Activated naive CD4-positive, alpha-beta T cell treated with anti-CD3 and anti-CD28 coated beads, Interleukin-2, amount 50 U/mL, for 72 hours (primary cell): Measurements from ENCODE around the gene IMPDH2. TPM values are rescaled to one million over a fixed set of nuclear protein-coding genes. Genes with fewer than 3 reads are reported as not detected.
A peak's percentile ranks its signal among the peaks of the same experiment; 100 is the strongest.

Experiments
- ATAC-seq, 2 donors: fragments of 150-1000 bp; cut with Tn5 transposase; 2 replicates each; pipeline ENCODE4 v1.10.0; 2021; ENCODE audit warnings: mild to moderate bottlenecking in 2 of 2, moderate library complexity in 2 of 2
- DNase-seq, 2 donors: peaks; one replicate each; pipeline ENCODE4 v3.0.0; 2021 to 2022; ENCODE audit warnings: low spot score in 2 of 2
- H3K27ac Mint-ChIP-seq, 2 donors: one replicate each; pipeline ENCODE4 v1.8.0; 2022; ENCODE audit warnings: mild to moderate bottlenecking in 2 of 2, mixed read lengths in 2 of 2
- H3K36me3 Mint-ChIP-seq, 2 donors: one replicate each; pipeline ENCODE4 v1.8.0; 2022; ENCODE audit warnings: mixed read lengths in 2 of 2
- H3K9me3 Mint-ChIP-seq, 2 donors: one replicate each; pipeline ENCODE4 v1.8.0; 2022; ENCODE audit warnings: mixed read lengths in 2 of 2
- total RNA-seq, 2 donors: library from RNA; stranded (reverse); gene quantifications; one replicate each; pipeline ENCODE4 v1.2.3, GENCODE V29; 2022

IMPDH2 gene
- total RNA-seq, 2 donors from 2014 or later = 538 to 637 TPM

DNA sequence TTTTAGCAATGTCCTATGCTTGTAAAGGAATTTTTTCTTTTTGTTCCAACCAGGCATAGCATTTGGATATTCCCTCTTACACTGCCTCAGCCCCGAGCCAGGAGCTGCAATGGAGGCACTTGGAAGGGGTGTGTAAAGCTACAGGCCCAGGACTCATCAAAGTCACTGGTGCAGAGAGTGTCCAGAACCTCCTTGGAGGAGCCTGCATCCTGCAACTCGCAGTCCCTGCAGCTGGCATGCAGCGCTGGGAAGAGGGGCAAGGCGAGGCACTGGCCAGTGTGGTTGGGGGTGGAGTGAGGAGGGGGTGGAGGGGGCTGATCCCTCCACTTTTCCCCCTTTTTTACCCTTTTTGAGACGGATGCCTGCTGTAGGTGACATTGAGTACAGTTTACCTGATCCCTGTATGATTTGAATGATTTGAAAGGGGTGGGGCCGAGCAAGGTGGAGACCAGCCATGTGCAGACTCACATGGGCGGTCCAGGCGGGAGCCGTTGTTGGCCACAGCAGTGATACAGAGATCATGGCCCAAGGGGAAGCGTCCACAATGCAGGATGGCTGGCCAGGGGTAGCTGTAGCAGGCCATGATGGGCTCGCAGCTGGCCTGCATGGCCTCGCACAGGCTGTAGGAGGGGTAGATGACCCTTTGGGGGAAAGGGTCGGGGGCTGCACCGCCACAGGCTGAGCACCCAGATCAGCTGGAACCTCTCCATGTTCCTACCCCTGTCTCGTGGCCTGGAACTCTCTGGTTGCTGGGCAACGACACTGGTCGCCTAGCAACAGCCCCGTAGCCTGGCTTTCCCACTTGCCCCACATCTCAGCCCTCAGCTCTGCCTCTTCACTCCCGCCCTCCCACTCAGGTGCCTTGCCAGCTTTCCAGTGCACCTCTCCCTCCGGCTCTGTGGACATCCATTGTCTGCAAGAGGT, 31.2 kb downstream of the IMPDH2 start:
- ATAC-seq (no peak), DNase-seq (no peak)
- no peak overlapping the region for H3K27ac Mint-ChIP-seq
- H3K36me3 Mint-ChIP-seq = no peaks in the 10 kb centered on the region
- H3K9me3 Mint-ChIP-seq = no peaks in the 10 kb centered on the region

DNA sequence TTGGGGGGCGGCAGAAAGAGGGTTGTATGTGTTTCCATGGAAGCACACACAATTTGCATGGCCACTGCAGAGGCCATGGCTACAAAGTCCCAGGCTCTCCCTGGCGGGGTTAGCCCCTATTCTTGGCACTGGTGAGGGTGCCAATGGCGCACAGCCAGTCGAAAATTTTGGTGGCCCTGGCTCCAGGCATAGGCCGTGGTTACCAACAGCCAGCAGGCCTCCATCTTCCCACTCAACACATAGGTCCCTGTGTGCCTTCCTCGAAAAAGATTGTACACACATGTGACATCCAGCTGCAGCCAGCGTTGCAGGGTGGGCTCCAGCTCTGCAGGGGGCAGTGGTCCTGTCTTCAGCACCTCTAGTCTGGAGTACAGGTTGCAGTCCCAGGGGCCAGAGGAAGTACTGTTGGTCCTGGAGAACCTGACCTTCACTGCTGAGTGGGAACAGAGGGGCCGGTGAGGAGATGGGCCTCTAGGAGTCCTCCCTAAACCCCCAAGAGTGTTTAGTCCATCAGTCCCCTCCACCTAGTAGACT, 32.0 kb downstream of the IMPDH2 start:
- DNase-seq (no peak), ATAC-seq (no peak)
- peaks cover 0 to under 1% of the 10 kb centered on the region in 2 donors for H3K36me3 Mint-ChIP-seq
- H3K9me3 Mint-ChIP-seq = no peaks in the 10 kb centered on the region
- peak overlapping the region in 1 of 2 donors; percentile 18 for H3K27ac Mint-ChIP-seq

GRCh38 chr3:48996640-48997039, 32.6 kb downstream of the IMPDH2 start:
- ATAC-seq (no peak), DNase-seq (no peak)
- H3K9me3 Mint-ChIP-seq = no peaks in the 10 kb centered on the region
- peaks cover 0 to 5% of the 10 kb centered on the region in 2 donors for H3K36me3 Mint-ChIP-seq
- peak overlapping the region in 1 of 2 donors; percentile 18 for H3K27ac Mint-ChIP-seq

- Mint-ChIP-seq H3K9me3 (no peaks in the 10 kb centered on the region), H3K36me3 (peaks cover 13 to 16% of the 10 kb centered on the region in 2 donors), H3K27ac (peak overlapping the region; percentile 51 to 61)
- no peak for DNase-seq
- no peak for ATAC-seq
Observed at GRCh38 chr3:48993834-48994233, 35.4 kb downstream of the IMPDH2 start.

DNA sequence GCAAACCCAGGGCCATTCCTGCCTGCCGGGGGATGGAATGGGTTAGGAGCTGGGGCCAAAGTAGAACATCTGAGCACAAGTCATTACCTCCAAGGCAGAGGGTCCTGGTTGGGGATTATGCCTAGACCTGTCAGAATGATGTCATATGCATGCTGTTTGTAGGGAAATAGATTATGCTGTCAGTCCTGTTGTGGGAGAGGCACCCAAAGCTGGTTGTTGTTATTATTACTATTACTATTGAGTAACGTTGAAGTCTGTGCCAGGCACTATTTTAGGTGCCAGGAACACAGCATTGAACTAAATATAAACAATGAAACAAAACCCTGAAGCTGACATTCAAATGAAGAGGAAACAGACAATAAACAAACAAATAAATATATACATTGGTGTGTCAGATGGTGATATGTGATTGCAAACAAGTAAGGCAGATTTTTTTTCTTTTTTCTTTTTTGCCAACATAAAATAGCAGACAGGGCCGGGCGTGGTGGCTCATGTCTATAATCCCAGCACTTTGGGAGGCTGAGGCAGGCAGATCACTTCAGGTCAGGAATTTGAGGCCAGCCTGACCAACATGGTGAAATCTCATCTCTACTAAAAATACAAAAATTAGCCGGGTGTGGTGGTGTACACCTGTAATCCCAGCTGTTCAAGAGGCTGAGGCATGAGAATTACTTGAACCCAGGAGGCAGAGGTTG, 37.2 kb downstream of the IMPDH2 start:
- no peak for DNase-seq
- H3K27ac Mint-ChIP-seq = peak overlapping the region; percentile 36 to 94
- H3K9me3 Mint-ChIP-seq = no peaks in the 10 kb centered on the region
- peaks cover 13 to 16% of the 10 kb centered on the region in 2 donors for H3K36me3 Mint-ChIP-seq
- no peak for ATAC-seq

DNA sequence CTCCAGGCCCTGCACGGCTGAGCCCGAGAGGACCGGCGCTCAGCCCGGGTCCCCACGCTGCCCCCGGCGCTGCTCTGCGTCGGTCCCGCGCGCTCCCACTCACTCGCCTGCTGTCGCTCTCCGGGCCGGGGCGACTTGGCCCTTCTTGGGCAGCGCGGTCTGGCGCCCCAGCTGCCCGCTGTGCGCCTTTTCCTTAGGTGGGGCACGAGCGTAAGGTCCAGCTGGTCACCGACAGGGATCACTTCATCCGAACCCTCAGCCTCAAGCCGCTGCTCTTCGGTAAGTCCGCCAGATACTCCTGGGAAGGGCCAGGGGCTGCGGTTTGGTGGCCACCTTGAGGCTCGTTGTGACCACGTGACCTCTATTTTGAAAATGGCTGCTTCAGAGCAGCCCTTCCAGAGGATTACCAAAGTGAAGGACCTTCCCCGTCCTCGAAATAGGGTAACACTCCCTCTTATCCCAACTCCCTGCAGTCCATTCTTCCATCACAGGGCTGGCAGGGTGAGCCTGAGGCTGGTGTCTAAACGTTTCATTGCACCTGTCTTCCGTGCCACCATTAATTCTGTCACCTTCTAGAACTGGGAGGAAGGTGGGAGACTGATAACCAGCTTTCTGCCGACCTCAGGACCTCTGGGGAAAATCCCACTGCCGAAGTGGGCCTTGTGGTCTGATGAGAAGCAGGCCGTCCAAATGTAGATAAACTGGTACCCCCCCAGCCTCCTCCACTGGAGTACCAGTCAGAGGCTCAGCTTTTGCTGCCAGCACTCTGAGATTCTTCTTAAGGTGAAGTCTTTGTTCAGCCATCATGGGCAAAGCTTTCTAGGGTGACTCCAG, 38.3 kb downstream of the IMPDH2 start:
- peak; percentile 16 to 42 for ATAC-seq
- H3K36me3 Mint-ChIP-seq = peaks cover 13 to 16% of the 10 kb centered on the region in 2 donors
- peak overlapping the region; percentile 91 to 94 for H3K27ac Mint-ChIP-seq
- no peaks in the 10 kb centered on the region for H3K9me3 Mint-ChIP-seq
- DNase-seq = no peak

DNA sequence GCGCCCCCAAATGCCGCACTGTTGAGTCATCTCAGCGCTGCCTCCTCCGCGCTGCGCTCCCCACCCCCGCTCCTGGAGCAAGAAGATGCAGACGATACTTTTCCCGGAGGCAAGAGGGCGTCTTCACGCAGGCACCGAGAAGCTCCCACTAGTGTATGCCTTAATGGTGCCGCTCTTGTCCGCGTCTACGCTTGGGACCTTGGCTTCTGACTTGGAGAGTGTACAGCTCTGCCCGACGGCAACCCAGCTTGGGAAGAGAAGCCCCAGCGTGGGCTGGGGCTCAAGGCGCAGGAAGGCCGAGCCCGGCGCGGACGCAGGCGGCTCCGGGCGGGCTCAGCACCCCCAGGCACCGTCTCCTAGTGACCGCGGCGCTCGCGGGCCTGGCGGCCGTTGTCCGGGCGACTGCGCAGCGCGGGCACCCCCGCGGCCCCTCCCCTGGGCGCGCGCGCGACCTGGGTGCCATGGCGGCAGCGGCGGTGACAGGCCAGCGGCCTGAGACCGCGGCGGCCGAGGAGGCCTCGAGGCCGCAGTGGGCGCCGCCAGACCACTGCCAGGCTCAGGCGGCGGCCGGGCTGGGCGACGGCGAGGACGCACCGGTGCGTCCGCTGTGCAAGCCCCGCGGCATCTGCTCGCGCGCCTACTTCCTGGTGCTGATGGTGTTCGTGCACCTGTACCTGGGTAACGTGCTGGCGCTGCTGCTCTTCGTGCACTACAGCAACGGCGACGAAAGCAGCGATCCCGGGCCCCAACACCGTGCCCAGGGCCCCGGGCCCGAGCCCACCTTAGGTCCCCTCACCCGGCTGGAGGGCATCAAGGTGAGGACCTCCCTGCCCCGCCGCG, 39.2 kb downstream of the IMPDH2 start, which contains the start of gene P4HTM:
TSS of gene P4HTM (plus strand) at position 446 of the 840 bp plus-strand sequence. CDS start at position 462, 16 bp downstream.
- DNase-seq (peak; percentile 76 to 84), ATAC-seq (peak; percentile 77 to 83)
- H3K9me3 Mint-ChIP-seq = no peaks in the 10 kb centered on the region
- H3K36me3 Mint-ChIP-seq = peaks cover 13 to 16% of the 10 kb centered on the region in 2 donors
- peak within 1 kb of the TSS; percentile 94 to 98 for H3K27ac Mint-ChIP-seq

DNA sequence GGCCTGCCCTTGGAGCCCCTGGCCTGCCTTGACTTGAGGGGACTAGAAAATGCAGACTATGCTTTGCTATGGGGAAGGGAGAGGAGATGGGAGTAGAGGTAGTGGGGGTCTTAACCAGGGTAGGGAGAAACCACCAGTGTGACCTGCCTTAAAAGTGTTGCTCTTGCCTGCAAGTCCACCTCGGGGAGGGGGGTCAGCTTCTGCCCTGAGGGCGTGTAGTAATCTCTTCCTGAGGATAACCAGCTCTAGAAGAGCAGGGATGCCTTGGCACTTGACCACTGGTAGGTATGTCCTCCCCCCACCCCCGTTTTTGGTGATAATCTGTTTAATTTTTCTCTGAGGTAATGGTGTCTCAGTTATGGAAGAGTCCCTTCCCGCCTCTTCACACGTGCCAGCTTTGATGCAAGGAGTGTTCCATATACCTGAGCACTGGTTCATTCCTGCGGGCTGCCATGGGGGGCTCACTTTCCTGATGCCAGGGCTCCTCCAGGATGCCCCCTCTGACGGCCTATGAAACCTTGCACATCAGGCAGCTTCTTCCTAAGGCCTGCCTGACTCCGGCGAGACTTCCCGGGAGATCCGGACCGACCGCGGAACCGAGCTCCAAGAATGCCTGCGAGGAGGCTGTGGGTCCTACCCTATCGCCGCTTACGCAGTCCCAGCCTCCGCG, 39.9 kb downstream of the IMPDH2 start:
- no peaks in the 10 kb centered on the region for H3K9me3 Mint-ChIP-seq
- H3K36me3 Mint-ChIP-seq = peaks cover 13 to 16% of the 10 kb centered on the region in 2 donors
- ATAC-seq = peak in 1 of 2 donors; percentile 11
- peak overlapping the region; percentile 87 to 98 for H3K27ac Mint-ChIP-seq
- DNase-seq = no peak

DNA sequence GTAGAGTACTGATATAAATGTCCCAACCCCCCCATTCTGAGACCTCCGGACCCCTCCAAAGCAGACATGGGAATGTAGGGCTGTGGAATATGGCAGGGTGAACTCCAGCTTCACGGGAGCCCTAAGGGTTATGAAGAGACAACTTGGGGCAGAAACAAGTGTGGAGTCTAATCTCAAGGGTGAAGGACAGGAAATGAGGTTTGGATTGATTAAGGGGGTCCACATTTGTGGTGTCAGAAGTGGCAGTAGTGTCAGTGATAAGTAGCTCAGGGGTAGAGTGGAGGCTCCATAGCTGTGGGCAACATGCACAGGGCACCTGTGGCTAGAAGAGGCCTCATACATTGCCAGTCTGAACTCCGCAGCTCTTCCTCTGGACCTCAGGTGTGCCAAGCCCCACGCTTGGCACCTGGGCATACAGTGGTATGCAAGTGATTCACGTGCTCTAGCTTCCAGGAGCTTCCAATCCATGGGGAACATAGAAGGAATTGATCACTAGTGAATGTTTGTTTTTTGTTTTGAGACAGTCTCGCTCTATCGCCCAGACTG, 43.3 kb downstream of the IMPDH2 start:
- Mint-ChIP-seq H3K36me3 (peaks cover 4 to 10% of the 10 kb centered on the region in 2 donors), H3K9me3 (no peaks in the 10 kb centered on the region), H3K27ac (peak overlapping the region; percentile 55 to 84)
- no peak for ATAC-seq
- no peak for DNase-seq

DNA sequence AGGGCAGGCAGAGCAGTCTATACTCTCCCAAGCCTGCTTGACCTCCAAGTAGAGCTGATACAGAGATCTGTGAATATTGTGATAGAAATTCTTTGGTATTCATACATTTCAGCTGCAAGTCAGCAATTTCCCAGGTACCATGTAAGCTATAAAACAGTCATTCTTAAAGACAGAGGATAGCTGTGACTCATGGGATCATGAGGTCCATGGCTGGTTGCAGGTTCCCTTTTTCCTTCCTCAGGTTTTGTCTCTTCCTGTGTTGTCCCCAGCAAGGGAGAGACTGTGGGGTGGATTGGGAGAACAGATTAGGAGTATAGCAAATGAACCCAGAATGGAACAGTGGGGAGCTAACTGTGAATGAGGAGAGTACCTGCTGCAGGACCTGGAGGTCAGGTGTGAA, 44.5 kb downstream of the IMPDH2 start:
- H3K36me3 Mint-ChIP-seq = peaks cover 0 to 4% of the 10 kb centered on the region in 2 donors
- no peak for DNase-seq
- H3K27ac Mint-ChIP-seq = peak overlapping the region; percentile 55 to 77
- H3K9me3 Mint-ChIP-seq = no peaks in the 10 kb centered on the region
- ATAC-seq = no peak

DNA sequence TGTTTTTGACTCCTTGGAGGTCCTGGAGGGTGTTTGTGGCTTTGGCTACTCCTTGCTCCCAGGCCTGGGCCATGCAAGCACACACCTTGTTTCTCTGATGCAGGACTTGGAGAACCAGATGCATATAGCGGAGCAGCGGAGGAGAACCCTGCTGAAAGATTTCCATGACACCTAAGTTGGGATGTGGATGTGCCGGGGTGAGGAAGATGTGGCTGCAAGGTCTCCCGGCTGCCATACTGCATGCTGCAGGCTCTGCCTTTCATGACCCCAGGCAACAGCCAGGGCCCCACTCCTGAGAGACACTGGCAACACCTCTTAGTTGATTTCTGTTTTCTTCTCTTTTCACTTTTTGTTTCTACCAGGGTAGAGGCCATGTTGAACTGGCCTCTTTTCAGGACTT, 46.1 kb downstream of the IMPDH2 start:
- no peak for ATAC-seq
- Mint-ChIP-seq H3K9me3 (no peaks in the 10 kb centered on the region), H3K36me3 (peaks cover 0 to 4% of the 10 kb centered on the region in 2 donors), H3K27ac (peak overlapping the region in 1 of 2 donors; percentile 55)
- no peak for DNase-seq

- no peaks in the 10 kb centered on the region for H3K9me3 Mint-ChIP-seq
- no peak for DNase-seq
- H3K36me3 Mint-ChIP-seq = peaks cover 0 to 4% of the 10 kb centered on the region in 2 donors
- no peak for ATAC-seq
- peak overlapping the region in 1 of 2 donors; percentile 55 for H3K27ac Mint-ChIP-seq
Observed at GRCh38 chr3:48982686-48983085, 46.5 kb downstream of the IMPDH2 start.

- DNase-seq (no peak), ATAC-seq (no peak)
- Mint-ChIP-seq H3K36me3 (peaks cover 0 to 4% of the 10 kb centered on the region in 2 donors), H3K9me3 (no peaks in the 10 kb centered on the region), H3K27ac (no peak overlapping the region)
Observed at GRCh38 chr3:48982016-48982415, 47.2 kb downstream of the IMPDH2 start.

- DNase-seq (no peak), ATAC-seq (no peak)
- Mint-ChIP-seq H3K9me3 (no peaks in the 10 kb centered on the region), H3K36me3 (peaks cover 4% of the 10 kb centered on the region in 2 donors), H3K27ac (no peak overlapping the region)
Observed at GRCh38 chr3:48980295-48980694, 48.9 kb downstream of the IMPDH2 start.

GRCh38 chr3:48979451-48979850, 49.7 kb downstream of the IMPDH2 start:
- Mint-ChIP-seq H3K36me3 (peaks cover 4 to 10% of the 10 kb centered on the region in 2 donors), H3K9me3 (no peaks in the 10 kb centered on the region), H3K27ac (peak overlapping the region in 1 of 2 donors; percentile 23)
- ATAC-seq (no peak), DNase-seq (no peak)
